HG03103 (cell line): ENCODE results near the gene GPD1.
"Not testable (repeated sequence)": the region's sequence is repeated elsewhere in the genome, so short reads cannot be mapped to it uniquely, and the experiment has no call there.

Source experiments
- ATAC-seq: cut with Tn5 transposase; IDR thresholded peaks from one replicate; pipeline ENCODE4 v1.9.1; 2021; ENCODE audit warnings: low read depth; ENCODE audit not compliant: unreplicated experiment

The GPD1 gene

DNA sequence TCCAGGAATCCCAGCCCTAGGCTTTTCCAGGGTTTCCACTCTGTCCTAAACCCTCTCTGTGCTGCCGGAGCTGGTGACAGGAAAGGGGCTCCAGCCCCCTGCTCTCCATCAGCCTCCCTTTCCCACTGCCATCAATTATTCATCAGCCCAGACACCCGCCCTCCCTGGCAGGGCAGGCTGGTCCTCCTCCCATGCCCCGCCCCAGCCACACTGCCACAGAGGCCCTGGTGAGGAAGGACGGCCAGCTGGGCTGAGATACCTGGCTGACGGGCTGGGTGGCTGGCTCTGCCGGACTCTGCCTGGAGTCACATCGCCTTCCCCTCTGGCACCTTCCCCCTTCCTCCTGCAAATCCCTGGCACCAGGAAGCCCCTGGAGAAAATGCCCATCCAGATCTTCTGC, 30.6 kb upstream of the GPD1 start:
- no peak for ATAC-seq

GRCh38 chr12:50073712-50074111, 30.1 kb upstream of the GPD1 start:
- ATAC-seq, result no peak

DNA sequence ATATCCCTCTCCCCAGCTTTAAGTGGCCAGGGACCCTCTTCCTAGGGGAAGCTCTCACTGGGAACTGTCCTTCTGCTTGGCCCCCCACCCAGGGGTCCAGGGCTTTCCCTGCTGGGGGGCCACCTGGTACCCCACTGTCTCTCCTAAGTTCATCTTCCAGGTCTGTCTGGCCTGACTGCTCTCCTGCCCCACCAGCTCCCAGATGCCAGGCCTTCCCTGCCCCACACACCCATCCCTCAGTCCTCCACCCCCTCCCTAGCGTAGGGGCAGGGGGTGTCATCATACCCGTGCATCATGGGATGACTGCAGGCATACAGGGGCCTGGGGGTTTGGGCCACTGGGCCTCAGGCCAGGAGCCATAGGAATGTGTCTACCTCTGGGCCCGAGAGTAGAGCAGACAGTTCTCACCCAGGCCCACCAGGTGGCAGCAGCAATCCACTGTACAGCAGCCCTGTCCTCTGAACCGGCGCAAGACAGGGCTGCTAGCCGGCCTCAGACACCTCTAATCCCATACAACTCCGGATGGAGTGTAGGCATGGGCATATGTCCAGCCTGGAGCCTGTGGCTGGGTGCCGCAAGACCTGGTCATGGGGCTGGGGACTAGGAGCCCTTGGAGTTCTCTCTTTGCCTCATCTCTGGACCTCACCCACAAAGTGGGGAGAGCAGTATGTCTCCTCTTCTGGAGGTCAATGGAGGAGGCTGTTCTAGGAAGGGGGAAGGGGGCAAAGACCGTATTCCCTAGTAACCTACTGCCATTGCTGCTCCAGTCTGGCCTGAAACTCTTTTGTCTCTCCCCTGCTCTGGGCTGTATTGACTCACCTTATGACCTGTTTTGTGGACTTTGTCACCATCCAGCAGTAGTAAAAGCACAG, 28.6 kb upstream of the GPD1 start:
- peak; percentile 67 for ATAC-seq

GRCh38 chr12:50075808-50076170, 28.0 kb upstream of the GPD1 start:
- no peak for ATAC-seq

DNA sequence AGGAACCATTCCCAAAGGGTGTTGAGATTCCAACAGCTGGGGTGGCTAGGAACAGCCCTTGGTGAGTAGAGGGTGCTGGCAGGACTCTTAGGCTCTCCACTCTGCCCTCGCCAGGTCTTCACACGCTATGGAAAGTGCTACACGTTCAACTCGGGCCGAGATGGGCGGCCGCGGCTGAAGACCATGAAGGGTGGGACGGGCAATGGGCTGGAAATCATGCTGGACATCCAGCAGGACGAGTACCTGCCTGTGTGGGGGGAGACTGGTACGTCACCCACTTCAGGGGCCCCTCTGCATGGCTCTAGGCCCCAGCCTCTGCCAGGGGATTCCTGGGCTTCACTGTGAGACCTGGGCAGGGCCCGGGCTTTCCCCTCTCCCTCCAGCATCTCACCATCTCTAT, 26.7 kb upstream of the GPD1 start:
- ATAC-seq, result no peak

GRCh38 chr12:50078281-50078680, 25.5 kb upstream of the GPD1 start:
- ATAC-seq, result no peak

- no peak for ATAC-seq
These were observed 24.0 kb upstream of the GPD1 start for GRCh38 chr12:50079771-50080170.

DNA sequence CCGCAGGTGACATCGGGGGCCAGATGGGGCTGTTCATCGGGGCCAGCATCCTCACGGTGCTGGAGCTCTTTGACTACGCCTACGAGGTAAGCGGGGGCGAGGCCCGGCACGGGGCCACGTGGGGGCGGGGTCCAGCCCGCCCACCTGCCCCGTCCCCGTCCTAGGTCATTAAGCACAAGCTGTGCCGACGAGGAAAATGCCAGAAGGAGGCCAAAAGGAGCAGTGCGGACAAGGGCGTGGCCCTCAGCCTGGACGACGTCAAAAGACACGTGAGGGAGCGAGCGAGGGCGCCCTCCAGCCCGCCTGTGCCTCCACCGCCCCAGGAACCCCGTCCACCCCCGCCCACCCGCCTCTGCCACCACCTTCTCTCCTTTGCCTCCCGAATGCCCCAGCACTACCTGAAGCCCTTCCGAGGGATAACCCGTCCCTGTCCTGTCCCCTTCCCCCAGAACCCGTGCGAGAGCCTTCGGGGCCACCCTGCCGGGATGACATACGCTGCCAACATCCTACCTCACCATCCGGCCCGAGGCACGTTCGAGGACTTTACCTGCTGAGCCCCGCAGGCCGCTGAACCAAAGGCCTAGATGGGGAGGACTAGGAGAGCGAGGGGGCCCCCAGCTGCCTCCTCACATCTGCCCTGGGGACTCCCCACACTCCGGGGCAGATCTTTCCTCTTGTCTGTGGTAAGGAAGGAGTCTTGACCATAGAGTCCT, 22.6 kb upstream of the GPD1 start:
- no peak for ATAC-seq

DNA sequence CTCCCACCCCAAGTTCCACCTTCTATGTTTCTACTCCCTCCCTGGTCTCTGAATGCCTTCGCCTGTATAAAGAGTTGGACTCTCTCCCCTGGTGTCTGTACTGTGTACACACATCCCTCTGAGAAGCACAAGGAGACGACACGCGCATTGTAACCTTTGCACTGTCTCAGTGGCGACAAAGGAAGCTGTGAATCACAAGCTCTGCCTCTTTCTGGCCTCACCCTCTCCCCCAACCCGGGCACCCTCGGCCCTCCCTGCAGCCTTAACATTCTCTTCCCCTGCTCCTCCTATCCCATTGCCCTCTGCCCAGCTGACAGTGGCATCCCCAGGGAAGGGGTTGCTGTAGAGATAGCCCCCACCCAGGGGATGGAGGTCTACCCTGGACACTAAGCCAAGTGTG, 21.2 kb upstream of the GPD1 start:
- ATAC-seq, result no peak

DNA sequence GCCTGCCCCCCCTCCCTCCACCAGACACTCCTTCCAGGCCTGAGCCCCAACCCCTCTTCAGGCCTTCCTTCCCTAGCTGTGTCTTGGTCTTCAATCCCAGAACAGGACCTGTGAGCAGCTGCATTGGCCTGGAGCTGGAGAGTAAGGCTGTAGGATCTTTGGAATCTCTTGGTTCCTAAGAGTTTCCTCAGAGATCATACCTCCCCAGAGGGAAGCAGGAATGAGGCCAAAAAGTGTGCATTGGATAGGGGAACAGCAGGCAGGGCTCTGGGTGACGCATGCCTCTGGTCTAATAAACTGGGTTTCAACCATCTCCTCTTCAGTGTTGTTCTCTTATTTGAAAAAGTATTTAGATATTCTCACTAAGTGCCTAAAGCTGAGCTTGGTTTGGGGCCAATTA, 20.5 kb upstream of the GPD1 start:
- no peak for ATAC-seq

- ATAC-seq, result not testable (repeated sequence)
These were observed 19.4 kb upstream of the GPD1 start for GRCh38 chr12:50084409-50084774.

- peak; percentile 75 for ATAC-seq
These were observed 18.8 kb upstream of the GPD1 start, which contains the start of gene SMARCD1 for GRCh38 chr12:50084775-50085614. TSS of gene SMARCD1 (plus strand) at chr12:50085342. CDS start at chr12:50085370, 28 bp downstream.

DNA sequence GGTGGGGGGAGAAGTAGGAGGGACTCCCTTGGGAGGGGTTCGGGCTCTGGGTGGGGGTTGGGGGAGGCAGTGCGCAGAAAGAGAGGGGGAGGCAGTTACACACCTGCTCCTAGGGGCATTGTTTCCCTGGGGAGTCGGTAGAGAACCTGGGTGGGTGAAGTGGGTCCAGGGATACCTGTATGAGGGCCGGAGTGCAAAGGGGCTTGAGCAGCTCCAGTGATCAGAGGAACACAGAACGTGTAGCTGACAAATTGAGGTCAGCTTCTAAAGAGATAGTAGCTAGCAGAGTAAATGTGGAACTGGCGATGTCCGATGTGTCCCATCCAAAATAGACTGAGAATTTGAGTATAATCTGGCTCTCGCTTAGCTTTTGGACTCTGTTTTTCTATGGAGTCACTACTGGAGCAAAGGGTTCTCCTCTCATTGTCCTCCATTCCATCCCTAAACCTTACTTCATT, 18.2 kb upstream of the GPD1 start:
- no peak for ATAC-seq

DNA sequence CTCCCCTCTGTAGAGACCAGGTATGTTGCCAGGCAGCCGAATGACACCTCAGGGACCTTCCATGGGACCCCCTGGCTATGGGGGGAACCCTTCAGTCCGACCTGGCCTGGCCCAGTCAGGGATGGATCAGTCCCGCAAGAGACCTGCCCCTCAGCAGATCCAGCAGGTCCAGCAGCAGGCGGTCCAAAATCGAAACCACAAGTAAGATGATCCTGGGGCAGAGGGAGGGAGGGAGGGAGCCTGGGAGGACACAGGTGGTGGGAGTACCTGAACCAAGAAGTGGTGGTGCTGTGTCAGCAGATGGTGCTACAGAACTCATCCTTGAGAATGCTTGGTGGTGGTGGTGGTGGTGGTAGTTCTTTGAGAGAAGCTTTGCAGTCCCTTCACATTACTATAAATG, 17.7 kb upstream of the GPD1 start:
- ATAC-seq, result no peak

DNA sequence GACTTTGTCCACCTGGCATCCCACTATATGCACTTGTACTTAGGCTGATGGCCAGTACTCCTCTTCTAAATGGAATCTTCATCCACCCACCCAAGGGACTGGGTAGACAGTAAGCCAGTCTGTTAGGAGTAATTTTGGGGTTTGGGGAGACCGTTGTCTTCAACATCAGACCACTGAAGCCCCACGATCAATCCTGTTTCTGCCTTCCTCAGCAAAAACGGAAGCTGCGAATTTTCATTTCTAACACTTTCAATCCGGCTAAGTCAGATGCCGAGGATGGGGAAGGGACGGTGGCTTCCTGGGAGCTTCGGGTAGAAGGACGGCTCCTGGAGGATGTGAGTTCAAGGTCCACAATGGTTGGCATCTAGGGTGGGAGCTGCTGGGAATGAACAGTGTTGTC, 16.7 kb upstream of the GPD1 start:
- ATAC-seq, result no peak

DNA sequence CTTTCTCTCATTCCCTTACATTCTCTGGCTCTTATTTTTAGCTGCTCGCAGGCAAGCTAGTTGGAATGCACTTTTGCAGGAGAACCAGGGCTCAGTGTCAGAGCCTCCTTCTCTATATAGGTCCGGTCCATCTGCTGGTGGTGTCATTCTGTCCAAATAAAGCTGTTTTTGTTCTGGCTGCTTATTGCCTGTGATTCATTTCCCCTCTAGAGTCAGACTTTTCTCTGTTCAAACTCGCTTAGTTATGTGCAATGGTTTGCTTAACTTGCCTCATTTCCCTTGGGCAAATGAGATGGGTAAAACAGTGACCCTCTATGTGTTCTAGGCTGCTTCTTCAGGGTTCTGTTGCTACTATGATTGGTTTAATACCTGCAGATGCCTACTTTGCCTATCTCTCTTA, 15.8 kb upstream of the GPD1 start:
- no peak for ATAC-seq

DNA sequence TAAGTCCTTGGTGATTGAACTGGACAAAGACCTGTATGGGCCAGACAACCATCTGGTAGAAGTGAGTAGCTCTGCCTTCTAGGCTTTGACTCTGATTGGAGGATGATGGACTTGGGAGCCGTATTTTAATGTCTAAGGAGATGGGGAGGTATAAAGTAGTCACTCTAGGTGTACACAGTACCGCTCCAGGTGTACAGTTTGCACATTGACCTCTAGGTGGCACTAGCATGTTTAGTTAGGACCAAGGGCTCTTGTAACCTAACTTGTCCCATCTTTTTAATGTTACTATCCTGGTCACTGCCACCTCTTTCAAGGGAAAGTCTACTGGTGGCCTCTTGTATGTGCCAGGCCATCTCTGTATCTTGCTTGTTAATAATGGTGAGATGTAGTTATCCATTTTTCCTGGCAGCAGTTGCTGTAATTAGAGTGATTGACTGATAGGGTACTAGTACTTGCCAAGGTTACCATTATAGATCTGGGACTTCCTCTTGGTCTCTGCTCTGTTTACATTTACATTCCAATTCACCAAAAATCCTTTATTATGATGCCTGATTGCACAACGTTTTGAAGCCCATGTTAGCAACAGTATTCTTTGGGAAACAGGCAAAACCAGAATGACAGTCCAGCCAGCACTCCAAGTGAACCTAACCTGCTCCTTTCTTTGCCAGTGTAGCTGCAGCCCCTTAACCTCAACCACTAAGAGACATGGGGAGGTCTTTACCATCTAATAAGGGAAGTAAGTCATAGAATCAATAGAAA, 15.1 kb upstream of the GPD1 start:
- ATAC-seq, result no peak

DNA sequence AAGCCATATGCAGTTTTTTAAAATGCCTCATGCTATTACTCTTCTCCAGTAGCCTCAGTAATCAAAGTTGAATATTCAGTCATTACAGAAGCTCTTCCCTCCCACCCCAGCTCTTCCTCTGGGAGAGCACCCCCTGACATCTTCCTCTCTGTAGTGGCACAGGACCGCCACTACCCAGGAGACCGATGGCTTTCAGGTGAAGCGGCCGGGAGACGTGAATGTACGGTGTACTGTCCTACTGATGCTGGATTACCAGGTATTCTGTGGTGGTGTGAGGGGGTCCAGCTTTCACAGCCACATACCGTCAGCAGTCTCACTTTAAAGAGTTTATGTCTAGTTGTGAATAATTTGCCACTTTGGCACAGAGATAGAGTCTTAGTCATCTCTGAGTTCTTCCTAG, 14.1 kb upstream of the GPD1 start:
- no peak for ATAC-seq

- no peak for ATAC-seq
These were observed 13.4 kb upstream of the GPD1 start for GRCh38 chr12:50090391-50090790.

DNA sequence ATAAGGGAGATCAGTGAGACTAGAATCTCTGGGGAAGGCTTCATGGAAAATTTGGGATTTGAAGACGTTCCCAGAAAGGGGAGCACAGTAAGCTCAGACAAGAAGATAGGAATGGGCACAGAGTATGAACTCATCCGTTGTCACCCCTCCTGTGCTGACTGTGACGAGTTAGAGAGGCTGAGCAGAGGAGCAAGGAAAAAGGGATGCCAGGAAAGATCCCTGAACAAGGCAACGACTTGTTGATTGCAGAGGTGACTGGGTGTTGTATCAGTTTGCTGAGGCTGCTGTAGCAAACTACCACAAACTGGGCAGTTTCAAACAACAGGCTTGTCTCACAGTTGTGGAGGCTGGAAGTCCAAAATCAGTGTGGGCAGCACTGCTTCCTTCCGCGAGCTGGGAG, 5.9 kb upstream of the GPD1 start:
- no peak for ATAC-seq
